Bone marrow (tissue), 2 donors: ENCODE measurements around the gene SMG6.

Experiments used
- DNase-seq, 2 donors: peaks; one replicate each; lab custom pipeline; 2025; lab: John Stamatoyannopoulos, UW

The SMG6 gene

DNA sequence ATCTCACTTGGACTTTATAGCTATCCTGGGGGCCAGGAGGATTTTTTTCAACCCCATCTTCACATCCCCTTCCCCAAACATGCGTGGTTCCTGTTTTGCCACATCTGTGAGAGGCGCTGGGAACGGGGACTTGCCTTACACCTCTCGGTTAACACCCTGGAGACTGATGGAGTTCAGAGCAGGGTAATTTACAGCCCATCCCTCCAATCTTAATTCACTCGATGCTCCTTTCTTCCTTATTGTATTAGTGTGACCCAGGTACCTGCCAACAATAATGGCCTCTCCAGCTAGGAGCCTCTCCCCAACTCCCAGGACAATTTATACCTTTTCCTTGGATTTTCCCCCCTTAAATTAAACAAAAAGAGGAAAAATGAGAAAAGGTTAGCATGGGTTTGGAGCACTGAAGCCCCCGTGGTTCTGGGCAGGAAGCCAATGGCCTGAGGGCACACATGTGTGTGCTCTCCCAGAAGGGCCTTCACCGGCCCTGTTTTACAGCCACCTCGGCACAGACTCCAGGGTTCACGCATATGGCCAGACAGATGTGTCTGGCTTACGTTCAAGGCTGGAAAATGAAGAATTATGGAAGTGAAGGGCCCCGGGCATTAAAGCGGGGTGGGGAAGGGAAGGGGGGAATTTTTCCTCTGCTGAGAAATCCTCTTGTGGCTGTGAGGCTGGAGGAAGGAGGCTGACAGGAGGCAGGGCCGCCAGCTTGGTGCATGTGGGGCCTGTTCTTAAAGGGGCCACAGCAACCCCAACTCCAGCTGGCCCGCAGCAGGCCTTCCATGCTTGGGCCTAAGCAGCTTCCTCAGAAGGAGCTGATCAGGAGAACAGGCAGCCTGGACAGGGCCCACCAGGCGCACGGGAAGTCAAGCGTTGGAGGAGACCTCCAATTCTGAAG is 227.2 kb downstream of the SMG6 start:
- DNase-seq: no peak

DNA sequence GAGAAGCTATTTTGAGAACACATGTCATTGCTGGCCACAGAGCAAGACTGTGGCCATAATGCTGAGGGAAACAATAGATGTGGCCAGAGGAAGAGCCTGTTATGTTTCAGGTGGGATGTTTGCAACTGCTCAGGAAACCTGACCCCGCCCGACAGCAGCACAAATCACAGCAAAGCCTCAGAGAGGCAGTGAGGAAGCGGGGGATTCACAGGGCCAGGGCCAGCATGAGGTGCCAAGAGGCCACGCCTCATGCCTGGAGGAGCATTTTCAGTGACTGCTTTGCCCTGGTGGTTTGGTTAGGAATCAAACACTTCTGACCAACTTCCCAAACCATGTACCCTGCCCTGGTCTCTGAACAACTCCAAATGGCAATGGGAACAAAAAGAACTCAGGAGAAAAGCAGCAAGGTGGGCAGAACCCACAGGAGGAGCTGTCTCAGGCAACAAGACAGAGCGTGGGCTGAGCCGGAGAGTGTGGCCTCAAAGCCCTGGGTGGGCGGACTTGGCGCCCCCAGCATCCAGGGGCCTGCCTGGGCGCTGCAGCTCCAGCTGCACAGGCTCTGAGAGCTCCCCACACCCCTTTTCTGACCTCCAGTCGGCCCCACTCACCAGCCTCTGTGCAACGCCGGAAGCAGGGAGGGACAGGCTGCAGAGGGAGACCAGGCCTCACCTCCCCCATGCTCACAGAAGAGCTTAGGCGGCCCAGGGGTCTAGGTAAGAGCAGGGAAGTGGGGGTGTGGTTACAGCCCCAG is 228.1 kb downstream of the SMG6 start:
- DNase-seq: no peak

- DNase-seq: no peak
Measured at GRCh38 chr17:2074919-2075318, 228.7 kb downstream of the SMG6 start.

DNA sequence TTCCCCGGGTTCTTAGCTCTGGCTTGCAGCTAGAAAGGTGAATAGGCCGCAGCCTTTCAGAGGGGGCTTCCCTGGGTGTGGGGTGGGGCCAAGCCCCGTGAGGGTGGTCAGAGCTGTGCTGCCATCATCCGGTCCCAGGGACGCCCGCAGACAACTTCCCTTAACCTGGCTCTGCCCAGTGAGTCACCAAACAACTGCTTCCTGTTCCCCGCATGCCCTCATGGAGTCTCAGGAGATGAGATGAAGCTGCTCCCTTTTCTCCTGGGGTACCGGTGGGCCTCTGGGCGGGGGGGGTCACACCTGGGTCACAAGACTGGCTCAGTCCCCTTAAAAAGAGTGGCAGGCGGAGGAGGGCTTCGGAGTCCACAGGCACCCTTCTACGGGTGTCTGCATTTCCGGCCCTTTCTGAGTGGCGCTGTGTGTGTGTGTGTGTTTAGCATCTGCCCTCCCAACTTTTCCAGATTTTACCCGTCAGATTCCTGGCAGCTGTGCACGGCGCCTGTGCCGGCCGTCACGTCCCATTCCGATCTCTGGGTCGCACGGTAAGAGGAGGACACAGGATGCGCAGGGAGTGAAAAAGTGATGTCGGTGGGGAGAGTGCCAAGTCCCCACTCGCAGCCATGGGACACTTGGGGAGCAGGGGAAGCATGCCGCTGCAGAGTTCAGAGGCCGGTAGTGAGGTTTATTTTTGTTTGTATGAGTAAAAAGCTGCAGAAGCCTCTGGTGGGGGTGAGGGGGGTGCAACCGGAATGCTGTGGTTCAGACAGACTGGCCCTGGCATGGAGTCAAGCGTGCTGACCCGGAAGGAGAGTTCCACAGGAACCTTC is 231.9 kb downstream of the SMG6 start:
- no peak for DNase-seq

DNA sequence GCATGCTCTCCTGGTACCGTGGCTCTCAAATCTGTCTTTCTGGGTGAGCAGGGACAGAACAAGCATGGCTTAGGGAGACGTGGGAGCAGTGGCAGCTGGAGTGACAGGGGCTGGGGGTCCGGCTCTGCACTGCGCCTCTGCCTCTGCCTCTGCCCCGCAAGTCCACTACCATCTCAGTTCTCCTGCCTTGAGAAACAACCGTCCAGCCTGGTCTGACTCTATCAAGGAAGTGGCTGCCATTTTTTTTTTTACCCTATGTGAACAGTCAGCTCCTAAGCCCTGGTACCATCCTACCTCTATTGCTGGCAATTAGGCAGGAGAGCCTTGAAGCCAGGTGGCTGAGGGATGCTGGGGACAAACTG is 232.6 kb downstream of the SMG6 start:
- DNase-seq: no peak

GRCh38 chr17:2070241-2071023 is 233.2 kb downstream of the SMG6 start:
- no peak for DNase-seq

- DNase-seq: no peak
Measured at GRCh38 chr17:2068519-2069051, 235.0 kb downstream of the SMG6 start.

- no peak for DNase-seq
Measured at GRCh38 chr17:2068031-2068518, 235.5 kb downstream of the SMG6 start.

- no peak for DNase-seq
Measured at GRCh38 chr17:2067608-2068024, 236.0 kb downstream of the SMG6 start.

GRCh38 chr17:2067048-2067561 is 236.5 kb downstream of the SMG6 start:
- DNase-seq: no peak

GRCh38 chr17:2065949-2066400 is 237.6 kb downstream of the SMG6 start:
- DNase-seq: no peak

DNA sequence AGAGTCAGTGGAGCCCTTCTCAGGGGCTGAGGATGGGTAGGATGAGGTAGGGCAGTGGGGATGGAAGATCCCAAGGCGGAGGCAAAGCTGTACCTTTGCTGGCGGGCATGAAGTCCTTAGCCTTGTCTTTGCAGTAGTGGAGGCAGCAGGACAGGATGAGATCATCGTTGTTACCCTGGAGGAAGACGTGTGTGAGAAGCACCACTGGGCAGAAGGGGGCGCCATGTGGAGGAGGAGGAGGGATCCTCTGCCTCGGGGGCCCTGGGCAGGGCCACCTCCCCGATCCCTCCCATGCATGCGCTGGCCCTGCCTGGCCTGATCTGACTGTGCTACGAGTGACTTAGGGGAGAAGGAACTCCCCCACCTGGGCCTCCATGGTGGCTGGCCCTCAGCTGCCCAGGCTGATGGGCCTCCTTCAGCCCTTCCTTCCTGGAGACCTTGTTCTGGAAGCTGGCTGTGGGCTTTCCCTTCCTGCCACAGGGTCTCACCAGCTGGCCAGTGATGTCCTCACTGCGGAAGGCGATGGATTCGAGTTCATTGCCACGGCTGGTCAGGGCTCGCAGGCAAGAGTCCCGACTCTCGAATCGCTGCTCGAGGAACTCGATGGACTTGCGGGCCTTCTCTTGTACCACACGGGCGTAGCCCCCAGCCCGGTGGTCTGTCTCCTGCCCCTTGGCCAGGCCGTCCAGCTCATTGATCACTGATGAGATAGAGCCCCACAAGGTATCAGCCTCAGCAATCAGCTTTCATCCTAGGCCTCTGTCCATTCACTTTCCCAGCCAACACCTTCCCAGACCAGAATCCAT is 238.4 kb downstream of the SMG6 start:
- DNase-seq: peak in 1 of 2 donors; percentile 62

GRCh38 chr17:2064520-2064971 is 239.0 kb downstream of the SMG6 start:
- DNase-seq: no peak

DNA sequence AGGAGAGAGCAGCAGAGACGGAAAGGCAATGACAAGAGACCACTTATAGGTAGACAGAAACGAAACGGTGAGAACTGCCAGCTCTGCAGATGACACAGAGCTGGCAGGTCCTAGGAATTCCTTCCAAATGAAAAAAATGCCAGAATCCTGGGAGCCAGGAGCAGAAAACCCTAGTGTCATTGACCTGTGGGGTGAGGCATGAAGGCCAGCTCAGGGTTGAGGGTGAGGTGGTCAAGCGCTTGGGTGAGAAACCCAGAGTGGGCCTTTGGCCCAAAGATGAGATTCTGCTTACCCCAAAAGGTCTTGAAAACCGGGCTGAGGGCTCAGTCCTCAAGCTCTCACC is 239.5 kb downstream of the SMG6 start:
- DNase-seq: no peak

GRCh38 chr17:2063261-2064146 is 240.1 kb downstream of the SMG6 start:
- no peak for DNase-seq

- DNase-seq: no peak
Measured at GRCh38 chr17:2062571-2063183, 240.9 kb downstream of the SMG6 start.

GRCh38 chr17:2061441-2061958 is 242.1 kb downstream of the SMG6 start:
- no peak for DNase-seq
